ENCODE measurements around the gene ZNF496. TPM values are rescaled to one million over a fixed set of nuclear protein-coding genes. Genes with fewer than 3 reads are reported as not detected.

The ZNF496 gene
- total RNA-seq, 1 experiment from 2014 or later: 21.4 TPM

DNA sequence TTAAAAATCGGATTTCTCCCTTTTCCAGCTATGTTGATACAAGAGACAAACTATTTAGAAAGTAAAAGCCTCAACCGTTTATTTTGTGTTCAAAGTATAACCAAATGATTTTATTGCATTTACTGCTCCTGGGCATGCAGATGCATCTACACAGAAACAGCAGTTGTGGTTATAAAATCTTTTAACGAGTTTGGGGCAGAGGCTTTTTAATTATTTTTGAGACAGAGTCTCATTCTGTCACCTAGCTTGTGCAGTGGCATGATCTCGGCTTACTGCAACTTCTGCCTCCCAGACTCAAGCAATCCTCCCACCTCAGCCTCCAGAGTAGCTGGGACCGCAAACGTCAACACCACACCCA, 33.6 kb downstream of the ZNF496 start:
- in situ Hi-C loops (cut with HindIII; ENCODE audit: low pct_unique_long_range_greater_than_20kb, low sequenced_read_pairs) (no loop called here), intact Hi-C loops (cut with micrococcal nuclease; ENCODE audit: unreplicated experiment) (no loop called here)
- DNase-seq (ENCODE audit: low read depth, low spot score) (no peak), ATAC-seq (no peak)
- Histone ChIP-seq H3K27me3 (ENCODE audit: control insufficient read depth, insufficient read depth, low read length) (no peaks in the 10 kb centered on the region; the same call in 1 of the 2 replicates), H3K9me3 (ENCODE audit: control insufficient read depth, insufficient read depth, low read depth, low read length) (no peaks in the 10 kb centered on the region), H3K36me3 (ENCODE audit: control insufficient read depth, insufficient read depth, low read length) (no peaks in the 10 kb centered on the region), H3K4me1 (ENCODE audit: control insufficient read depth, insufficient read depth, low read length) (no peaks in the 10 kb centered on the region), H3K4me3 (ENCODE audit: low read depth in 2 of 2, low read length in 2 of 2) (no peak overlapping the region), H3K27ac (ENCODE audit: low read length) (no peak overlapping the region)
- ChIA-PET POLR2A (no interaction called here), CTCF (no interaction called here)
- TF ChIP-seq, protein P1, sequence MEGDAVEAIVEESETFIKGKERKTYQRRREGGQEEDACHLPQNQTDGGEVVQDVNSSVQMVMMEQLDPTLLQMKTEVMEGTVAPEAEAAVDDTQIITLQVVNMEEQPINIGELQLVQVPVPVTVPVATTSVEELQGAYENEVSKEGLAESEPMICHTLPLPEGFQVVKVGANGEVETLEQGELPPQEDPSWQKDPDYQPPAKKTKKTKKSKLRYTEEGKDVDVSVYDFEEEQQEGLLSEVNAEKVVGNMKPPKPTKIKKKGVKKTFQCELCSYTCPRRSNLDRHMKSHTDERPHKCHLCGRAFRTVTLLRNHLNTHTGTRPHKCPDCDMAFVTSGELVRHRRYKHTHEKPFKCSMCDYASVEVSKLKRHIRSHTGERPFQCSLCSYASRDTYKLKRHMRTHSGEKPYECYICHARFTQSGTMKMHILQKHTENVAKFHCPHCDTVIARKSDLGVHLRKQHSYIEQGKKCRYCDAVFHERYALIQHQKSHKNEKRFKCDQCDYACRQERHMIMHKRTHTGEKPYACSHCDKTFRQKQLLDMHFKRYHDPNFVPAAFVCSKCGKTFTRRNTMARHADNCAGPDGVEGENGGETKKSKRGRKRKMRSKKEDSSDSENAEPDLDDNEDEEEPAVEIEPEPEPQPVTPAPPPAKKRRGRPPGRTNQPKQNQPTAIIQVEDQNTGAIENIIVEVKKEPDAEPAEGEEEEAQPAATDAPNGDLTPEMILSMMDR (IDR thresholded peaks at IDR 0.05): no peak
- TF ChIP-seq POLR2AphosphoS5 (IDR thresholded peaks at IDR 0.05; ENCODE audit: low read depth, low read length) (no peak), TCF7L2 (IDR thresholded peaks at IDR 0.05; ENCODE audit: low read depth, low read length) (no peak), SIN3A (IDR thresholded peaks at IDR 0.05; ENCODE audit: borderline replicate concordance, insufficient read depth, low read depth, low read length) (no peak)
- TF ChIP-seq, protein P2, sequence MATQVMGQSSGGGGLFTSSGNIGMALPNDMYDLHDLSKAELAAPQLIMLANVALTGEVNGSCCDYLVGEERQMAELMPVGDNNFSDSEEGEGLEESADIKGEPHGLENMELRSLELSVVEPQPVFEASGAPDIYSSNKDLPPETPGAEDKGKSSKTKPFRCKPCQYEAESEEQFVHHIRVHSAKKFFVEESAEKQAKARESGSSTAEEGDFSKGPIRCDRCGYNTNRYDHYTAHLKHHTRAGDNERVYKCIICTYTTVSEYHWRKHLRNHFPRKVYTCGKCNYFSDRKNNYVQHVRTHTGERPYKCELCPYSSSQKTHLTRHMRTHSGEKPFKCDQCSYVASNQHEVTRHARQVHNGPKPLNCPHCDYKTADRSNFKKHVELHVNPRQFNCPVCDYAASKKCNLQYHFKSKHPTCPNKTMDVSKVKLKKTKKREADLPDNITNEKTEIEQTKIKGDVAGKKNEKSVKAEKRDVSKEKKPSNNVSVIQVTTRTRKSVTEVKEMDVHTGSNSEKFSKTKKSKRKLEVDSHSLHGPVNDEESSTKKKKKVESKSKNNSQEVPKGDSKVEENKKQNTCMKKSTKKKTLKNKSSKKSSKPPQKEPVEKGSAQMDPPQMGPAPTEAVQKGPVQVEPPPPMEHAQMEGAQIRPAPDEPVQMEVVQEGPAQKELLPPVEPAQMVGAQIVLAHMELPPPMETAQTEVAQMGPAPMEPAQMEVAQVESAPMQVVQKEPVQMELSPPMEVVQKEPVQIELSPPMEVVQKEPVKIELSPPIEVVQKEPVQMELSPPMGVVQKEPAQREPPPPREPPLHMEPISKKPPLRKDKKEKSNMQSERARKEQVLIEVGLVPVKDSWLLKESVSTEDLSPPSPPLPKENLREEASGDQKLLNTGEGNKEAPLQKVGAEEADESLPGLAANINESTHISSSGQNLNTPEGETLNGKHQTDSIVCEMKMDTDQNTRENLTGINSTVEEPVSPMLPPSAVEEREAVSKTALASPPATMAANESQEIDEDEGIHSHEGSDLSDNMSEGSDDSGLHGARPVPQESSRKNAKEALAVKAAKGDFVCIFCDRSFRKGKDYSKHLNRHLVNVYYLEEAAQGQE (IDR thresholded peaks at IDR 0.05; ENCODE audit: insufficient read depth in 1 of 2, low read depth in 2 of 2, low read length in 1 of 2): no peak
- BruUV-seq (replicated peaks): no TSS peak

DNA sequence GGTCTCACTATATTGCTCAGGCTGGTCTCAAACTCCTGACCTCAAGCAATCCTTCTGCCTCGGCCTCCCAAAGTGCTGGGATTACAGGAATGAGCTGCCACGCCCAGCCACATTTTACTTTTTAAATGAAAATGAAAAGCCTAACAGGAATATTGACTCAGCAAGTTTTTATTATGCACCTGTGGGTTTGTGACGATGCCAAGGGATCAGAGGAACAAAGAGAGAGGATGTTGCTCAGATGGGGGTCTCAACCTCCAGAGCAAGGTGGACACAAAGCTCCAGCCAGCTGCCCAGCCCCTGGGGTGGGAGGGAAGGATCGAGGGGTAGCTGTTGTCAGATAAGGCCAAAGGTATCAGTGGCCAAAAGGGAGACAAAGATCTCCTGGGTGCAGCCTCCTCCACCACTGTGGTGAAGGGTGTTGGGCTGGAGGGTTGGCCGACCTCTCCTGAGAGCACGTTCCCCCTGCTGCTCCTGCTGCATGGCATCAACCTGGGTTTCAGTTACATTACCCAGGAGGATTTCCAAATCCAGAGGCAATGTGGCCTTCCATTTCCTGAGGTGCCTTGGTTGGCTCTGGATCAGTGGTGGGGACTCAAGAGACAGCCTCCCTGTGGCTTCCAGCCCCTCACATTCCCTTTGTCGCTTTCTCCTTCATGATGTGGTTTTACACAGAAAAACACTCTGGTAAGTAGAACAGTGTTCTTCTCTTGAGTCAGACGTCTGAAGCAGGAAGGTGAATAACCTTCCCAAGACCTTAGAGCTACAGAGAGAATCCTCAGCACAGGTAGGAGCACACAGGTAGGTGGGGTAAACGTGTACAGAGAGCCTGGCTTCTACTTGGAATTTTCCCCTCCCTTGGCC, 34.2 kb downstream of the ZNF496 start:
- Histone ChIP-seq H3K4me3 (ENCODE audit: low read depth in 2 of 2, low read length in 2 of 2) (no peak overlapping the region), H3K4me1 (ENCODE audit: control insufficient read depth, insufficient read depth, low read length) (no peaks in the 10 kb centered on the region), H3K27me3 (ENCODE audit: control insufficient read depth, insufficient read depth, low read length) (no peaks in the 10 kb centered on the region; the same call in 1 of the 2 replicates), H3K27ac (ENCODE audit: low read length) (no peak overlapping the region), H3K36me3 (ENCODE audit: control insufficient read depth, insufficient read depth, low read length) (no peaks in the 10 kb centered on the region), H3K9me3 (ENCODE audit: control insufficient read depth, insufficient read depth, low read depth, low read length) (no peaks in the 10 kb centered on the region)
- CTCF ChIA-PET: no interaction called here
- intact Hi-C loops (cut with micrococcal nuclease; ENCODE audit: unreplicated experiment): no loop called here
- in situ Hi-C loops (cut with HindIII; ENCODE audit: low pct_unique_long_range_greater_than_20kb, low sequenced_read_pairs): no loop called here
- no peak for TF ChIP-seq SIN3A (IDR thresholded peaks at IDR 0.05; ENCODE audit: borderline replicate concordance, insufficient read depth, low read depth, low read length)
- TF ChIP-seq, protein P2 (IDR thresholded peaks at IDR 0.05; ENCODE audit: insufficient read depth in 1 of 2, low read depth in 2 of 2, low read length in 1 of 2): no peak
- TF ChIP-seq, protein P1 (IDR thresholded peaks at IDR 0.05): no peak
- no peak for TF ChIP-seq POLR2AphosphoS5 (IDR thresholded peaks at IDR 0.05; ENCODE audit: low read depth, low read length)
- TF ChIP-seq TCF7L2 (IDR thresholded peaks at IDR 0.05; ENCODE audit: low read depth, low read length): no peak
- no peak for DNase-seq (ENCODE audit: low read depth, low spot score)
- POLR2A ChIA-PET: no interaction called here
- no peak for ATAC-seq
- BruUV-seq (replicated peaks): no TSS peak
